Measurements from ENCODE around the gene PRSS2. TPM values are rescaled to one million over a fixed set of nuclear protein-coding genes. Genes with fewer than 3 reads are reported as not detected.

Gene PRSS2
- polyA plus RNA-seq, 3 donors = not detected

- intact Hi-C loops (cut with micrococcal nuclease) = loop anchor here in 1 of 2 donors (5.0 to 10.0 kb wide), 2 partner anchors 152 to 259 kb away; no protein-coding TSS in a partner anchor
- Histone ChIP-seq H3K4me3 (replicated peaks in 1 of 3; ENCODE audit: low read depth in 2 of 3, low read length in 3 of 3) (no peak overlapping the region), H3K36me3 (replicated peaks in 1 of 2; ENCODE audit: control insufficient read depth in 1 of 2, insufficient read depth in 2 of 2, low read length in 2 of 2) (no peaks in the 10 kb centered on the region), H3K9ac (ENCODE audit: insufficient read depth, low read length, poor library complexity, severe bottlenecking) (no peak overlapping the region), H3K27ac (ENCODE audit: low read depth in 1 of 2, low read length in 2 of 2) (no peak overlapping the region), H3K27me3 (ENCODE audit: control insufficient read depth in 2 of 2, insufficient read depth in 2 of 2, low read length in 2 of 2) (no peaks in the 10 kb centered on the region), H3K4me2 (replicated peaks; ENCODE audit: extremely low read depth, low read length, poor library complexity, severe bottlenecking) (no peak overlapping the region), H3K9me3 (replicated peaks in 1 of 2; ENCODE audit: control insufficient read depth in 1 of 2, insufficient read depth in 1 of 2, low read length in 2 of 2) (no peaks in the 10 kb centered on the region), H3K4me1 (ENCODE audit: control insufficient read depth in 1 of 2, insufficient read depth in 2 of 2, low read length in 2 of 2) (peaks cover 4 to 6% of the 10 kb centered on the region in 2 donors), H2AFZ (ENCODE audit: insufficient read depth, low read depth, low read length, poor library complexity, severe bottlenecking) (no peak overlapping the region), H4K20me1 (ENCODE audit: insufficient read depth, low read length) (no peaks in the 10 kb centered on the region), H3K79me2 (ENCODE audit: insufficient read depth, low read length) (no peaks in the 10 kb centered on the region)
- 95% methylated on average over 6 of the region's 7 CpGs for WGBS (ENCODE audit: insufficient coverage)
- DNase-seq = no peak
- H3K9me3 Mint-ChIP-seq = peaks cover 0 to 4% (median 0%) of the 10 kb centered on the region in 7 donors
- no peak overlapping the region for H3K4me3 Mint-ChIP-seq
- H3K27me3 Mint-ChIP-seq (ENCODE audit: low read depth in 3 of 3) = peaks cover 0 to 2% (median 0%) of the 10 kb centered on the region in 3 donors
- no peaks in the 10 kb centered on the region for H3K36me3 Mint-ChIP-seq
- no peak overlapping the region for H3K27ac Mint-ChIP-seq
- peaks cover 9% of the 10 kb centered on the region for H3K4me1 Mint-ChIP-seq
- TF ChIP-seq, protein P1, sequence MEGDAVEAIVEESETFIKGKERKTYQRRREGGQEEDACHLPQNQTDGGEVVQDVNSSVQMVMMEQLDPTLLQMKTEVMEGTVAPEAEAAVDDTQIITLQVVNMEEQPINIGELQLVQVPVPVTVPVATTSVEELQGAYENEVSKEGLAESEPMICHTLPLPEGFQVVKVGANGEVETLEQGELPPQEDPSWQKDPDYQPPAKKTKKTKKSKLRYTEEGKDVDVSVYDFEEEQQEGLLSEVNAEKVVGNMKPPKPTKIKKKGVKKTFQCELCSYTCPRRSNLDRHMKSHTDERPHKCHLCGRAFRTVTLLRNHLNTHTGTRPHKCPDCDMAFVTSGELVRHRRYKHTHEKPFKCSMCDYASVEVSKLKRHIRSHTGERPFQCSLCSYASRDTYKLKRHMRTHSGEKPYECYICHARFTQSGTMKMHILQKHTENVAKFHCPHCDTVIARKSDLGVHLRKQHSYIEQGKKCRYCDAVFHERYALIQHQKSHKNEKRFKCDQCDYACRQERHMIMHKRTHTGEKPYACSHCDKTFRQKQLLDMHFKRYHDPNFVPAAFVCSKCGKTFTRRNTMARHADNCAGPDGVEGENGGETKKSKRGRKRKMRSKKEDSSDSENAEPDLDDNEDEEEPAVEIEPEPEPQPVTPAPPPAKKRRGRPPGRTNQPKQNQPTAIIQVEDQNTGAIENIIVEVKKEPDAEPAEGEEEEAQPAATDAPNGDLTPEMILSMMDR (IDR thresholded peaks at IDR 0.05) = no peak
Observed at GRCh38 chr7:142784096-142784495, 13.3 kb downstream of the PRSS2 start.

GRCh38 chr7:142784716-142785115, 13.9 kb downstream of the PRSS2 start:
- Histone ChIP-seq H3K79me2 (ENCODE audit: insufficient read depth, low read length) (no peaks in the 10 kb centered on the region), H3K4me1 (ENCODE audit: control insufficient read depth in 1 of 2, insufficient read depth in 2 of 2, low read length in 2 of 2) (peaks cover 4 to 6% of the 10 kb centered on the region in 2 donors), H3K4me2 (replicated peaks; ENCODE audit: extremely low read depth, low read length, poor library complexity, severe bottlenecking) (no peak overlapping the region), H3K36me3 (replicated peaks in 1 of 2; ENCODE audit: control insufficient read depth in 1 of 2, insufficient read depth in 2 of 2, low read length in 2 of 2) (no peaks in the 10 kb centered on the region), H2AFZ (ENCODE audit: insufficient read depth, low read depth, low read length, poor library complexity, severe bottlenecking) (no peak overlapping the region), H3K27ac (ENCODE audit: low read depth in 1 of 2, low read length in 2 of 2) (no peak overlapping the region), H3K27me3 (ENCODE audit: control insufficient read depth in 2 of 2, insufficient read depth in 2 of 2, low read length in 2 of 2) (no peaks in the 10 kb centered on the region), H4K20me1 (ENCODE audit: insufficient read depth, low read length) (no peaks in the 10 kb centered on the region), H3K4me3 (replicated peaks in 1 of 3; ENCODE audit: low read depth in 2 of 3, low read length in 3 of 3) (no peak overlapping the region), H3K9me3 (replicated peaks in 1 of 2; ENCODE audit: control insufficient read depth in 1 of 2, insufficient read depth in 1 of 2, low read length in 2 of 2) (no peaks in the 10 kb centered on the region), H3K9ac (ENCODE audit: insufficient read depth, low read length, poor library complexity, severe bottlenecking) (no peak overlapping the region)
- Mint-ChIP-seq H3K27me3 (ENCODE audit: low read depth in 3 of 3) (peaks cover 0 to 2% (median 0%) of the 10 kb centered on the region in 3 donors), H3K9me3 (peaks cover 0 to 4% (median 0%) of the 10 kb centered on the region in 7 donors), H3K27ac (no peak overlapping the region), H3K4me1 (peaks cover 9% of the 10 kb centered on the region), H3K36me3 (no peaks in the 10 kb centered on the region), H3K4me3 (no peak overlapping the region)
- intact Hi-C loops (cut with micrococcal nuclease) = loop anchor here in 1 of 2 donors (5.0 to 10.0 kb wide), 2 partner anchors 152 to 260 kb away; no protein-coding TSS in a partner anchor
- no peak for DNase-seq
- TF ChIP-seq, protein P1 (IDR thresholded peaks at IDR 0.05) = no peak
- no CpG with 5 or more reads among the region's 8 CpGs for WGBS (ENCODE audit: insufficient coverage)
